Fibroblast of upper back skin (primary cell): ENCODE measurements around the gene PRDM11.

Experiments used
- DNase-seq: peaks from one replicate; pipeline ENCODE4 v3.0.0-alpha.2; 2013

The PRDM11 gene

GRCh38 chr11:45267052-45267451 is 120.6 kb downstream of the PRDM11 start:
- no peak for DNase-seq

DNA sequence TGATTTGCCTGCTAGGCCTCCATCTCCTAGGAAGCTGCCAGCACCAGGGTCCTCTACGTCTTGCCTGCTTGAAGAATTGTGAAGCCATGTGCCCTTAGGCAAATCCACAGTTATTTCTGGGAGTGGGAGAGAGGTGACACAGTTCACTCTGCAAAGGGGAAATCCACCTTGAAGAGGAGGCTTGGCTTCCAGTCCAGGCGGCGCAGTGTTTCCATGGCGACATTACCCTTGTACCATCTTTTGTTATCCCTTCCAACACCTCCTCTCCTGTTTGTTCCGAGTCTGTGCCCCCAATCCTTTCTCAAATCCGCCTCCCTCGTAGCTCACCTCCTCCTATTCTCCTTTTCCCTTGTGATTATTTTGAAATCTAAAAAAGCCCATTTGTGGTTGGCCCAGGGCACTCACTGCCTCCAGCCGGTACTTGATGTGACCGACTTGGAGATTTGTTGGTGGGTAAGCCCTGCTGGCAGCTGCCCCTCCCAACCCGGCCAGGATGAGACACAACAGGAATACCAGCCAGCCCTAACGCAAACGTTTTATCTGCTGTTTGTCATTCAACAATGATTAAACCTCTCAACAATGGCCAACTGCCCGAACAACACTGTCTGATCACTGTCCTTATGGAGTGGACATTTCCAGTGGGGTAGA is 121.3 kb downstream of the PRDM11 start:
- no peak for DNase-seq

- no peak for DNase-seq
These were observed 123.2 kb downstream of the PRDM11 start for GRCh38 chr11:45269678-45270077.

DNA sequence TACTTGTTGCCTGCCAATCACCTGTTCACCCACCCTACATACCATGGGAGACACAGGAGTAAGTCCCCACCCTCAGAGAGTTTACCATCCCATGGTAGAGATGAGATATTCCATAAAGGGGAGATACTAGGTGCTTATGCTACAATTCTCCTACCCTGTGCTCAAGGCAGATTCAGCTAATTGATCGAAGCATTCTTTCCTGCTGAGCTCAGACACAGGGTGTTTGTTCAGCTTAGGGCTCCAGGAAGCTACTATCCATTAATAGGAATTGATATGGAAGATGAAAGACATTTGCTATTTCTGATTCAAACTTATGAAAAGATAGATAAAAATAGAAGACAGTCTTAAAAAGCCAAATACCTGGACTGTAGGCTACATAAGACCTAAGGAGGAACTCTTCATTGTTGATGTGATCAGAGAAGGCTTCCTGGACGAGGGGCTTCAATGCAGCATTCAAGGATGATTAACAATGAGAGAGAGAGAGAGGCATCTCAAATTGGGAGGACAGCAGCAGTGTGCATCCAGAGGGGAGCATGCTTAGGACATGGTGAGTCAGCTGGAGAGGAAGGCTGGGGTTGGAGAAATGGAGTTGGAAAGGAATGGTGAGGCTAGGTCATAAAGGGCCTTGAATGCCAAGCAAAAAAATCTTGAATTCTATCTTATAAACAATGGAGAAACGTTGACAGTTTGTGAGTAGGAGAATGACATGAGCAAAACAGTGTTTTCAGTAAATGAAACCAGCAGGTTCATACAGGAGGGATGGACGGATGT is 124.7 kb downstream of the PRDM11 start:
- no peak for DNase-seq

GRCh38 chr11:45272701-45273100 is 126.3 kb downstream of the PRDM11 start:
- DNase-seq, result no peak

DNA sequence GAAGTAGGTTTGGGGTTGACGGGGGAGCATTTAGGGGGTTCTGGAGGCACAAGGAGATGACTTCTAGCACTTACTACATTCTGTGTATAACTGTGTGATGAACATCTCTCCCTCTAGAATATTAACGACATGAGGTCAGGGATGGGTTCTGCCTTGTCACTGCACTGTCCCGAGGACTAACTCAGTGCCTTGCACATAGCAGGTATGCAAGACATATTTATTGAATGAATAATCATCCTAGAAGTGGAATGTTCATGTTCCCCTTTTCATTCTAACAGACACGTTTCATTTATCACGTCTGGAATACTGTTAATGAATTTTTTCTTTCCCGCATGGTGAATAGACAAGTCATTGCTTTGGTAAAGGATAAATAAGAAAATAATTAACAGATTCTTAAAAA is 127.1 kb downstream of the PRDM11 start:
- no peak for DNase-seq

DNA sequence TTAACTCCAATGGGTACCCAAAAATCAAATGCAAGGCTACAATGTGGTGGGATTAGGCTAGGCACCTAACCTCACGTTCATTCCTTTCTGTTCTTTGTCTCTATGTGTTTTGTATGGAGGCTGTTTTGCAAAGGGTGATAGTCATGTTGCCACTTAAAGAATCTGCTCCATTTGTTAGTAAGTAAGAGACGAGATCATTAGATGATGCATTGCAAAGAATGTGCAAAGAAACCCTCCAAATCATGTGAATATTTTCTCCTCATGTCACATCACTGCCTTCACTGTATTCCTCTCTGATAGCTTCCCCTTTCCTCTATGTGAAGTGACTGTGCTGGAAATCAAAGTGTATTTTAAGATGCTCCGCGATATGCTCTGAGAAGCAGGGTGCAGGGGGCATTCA is 127.8 kb downstream of the PRDM11 start:
- no peak for DNase-seq

DNA sequence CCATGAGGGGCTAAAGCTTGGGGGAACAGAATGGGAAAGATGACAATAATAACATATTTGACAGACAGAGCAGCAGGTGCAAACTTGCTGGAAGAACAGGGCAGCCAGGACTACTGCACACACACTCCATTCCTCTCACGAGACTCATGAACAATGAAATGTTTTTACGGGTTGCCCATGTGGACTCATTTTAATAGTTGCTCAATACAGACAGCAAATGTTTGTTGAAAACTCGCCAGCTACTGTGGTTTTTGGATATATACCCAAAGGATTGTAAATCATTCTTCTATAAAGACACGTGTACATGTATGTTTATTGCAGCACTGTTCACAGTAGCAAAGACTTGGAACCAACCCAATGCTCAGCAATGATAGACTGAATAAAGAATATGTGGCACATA is 129.4 kb downstream of the PRDM11 start:
- DNase-seq, result peak; percentile 72

DNA sequence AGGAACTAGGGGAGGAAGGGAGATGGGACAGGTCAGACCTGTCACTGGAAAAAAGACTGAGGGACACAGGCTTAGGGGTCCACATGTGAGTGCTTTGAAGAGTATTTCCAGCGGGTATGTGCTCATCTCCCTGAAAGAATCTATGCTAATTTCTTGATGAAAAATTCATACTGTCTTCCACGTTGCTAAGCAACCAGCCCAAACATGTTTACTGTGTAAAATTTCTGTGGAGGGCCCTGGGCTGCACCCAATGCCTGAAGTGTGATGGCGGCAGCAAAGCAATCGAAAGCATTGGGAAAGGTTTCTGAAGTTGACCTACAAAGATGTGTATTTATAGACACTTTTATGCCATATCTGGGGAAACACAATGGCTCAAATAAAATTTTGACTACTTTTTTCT is 132.3 kb downstream of the PRDM11 start:
- no peak for DNase-seq

DNA sequence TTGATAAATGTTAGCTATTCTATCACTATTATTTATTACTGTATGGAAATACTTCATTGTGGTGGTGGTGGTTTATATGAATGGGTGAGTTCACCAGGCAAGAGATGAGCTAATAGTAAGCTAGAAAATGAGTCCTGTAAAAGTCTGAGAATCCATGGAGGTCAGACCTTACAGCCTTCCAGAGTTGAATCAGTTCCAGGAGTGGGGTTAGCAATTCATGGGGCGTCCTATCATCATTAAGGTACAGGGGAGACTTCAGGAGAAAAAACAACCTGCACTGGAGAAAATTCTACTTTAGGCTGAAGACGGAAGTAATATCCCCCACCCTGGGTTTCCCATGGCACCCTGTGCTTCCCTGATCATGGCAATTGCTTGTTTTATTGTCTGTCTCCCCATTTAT is 133.2 kb downstream of the PRDM11 start:
- DNase-seq, result no peak

- DNase-seq, result no peak
These were observed 134.0 kb downstream of the PRDM11 start for GRCh38 chr11:45280449-45280848.

DNA sequence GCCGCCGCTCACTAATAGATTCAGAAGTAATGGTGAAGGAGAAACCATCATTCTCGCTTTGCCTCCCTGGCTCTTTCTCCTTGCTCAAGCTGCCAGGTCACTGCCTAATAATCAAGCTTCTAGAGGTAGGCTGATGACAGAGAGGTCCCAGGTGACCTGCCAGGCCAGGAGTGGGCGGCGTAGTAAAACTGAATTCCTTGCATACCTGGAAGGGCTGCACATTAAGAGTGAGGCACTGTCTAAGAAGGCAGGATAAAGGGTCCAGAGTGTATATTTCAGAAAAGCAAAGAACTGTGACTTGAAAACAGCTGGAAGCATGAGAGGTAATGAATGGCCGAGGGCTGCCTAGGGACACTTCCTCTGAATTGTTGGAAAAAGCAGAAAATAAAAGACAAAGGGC is 135.6 kb downstream of the PRDM11 start:
- DNase-seq, result no peak
